Stimulated activated CD8-positive, alpha-beta memory T cell treated with anti-CD3 and anti-CD28 coated beads, Interleukin-4, amount 100 ng/mL, for 4 hours (primary cell): Measurements from ENCODE around the gene CORO6.
"Not testable (repeated sequence)": the region's sequence is repeated elsewhere in the genome, so short reads cannot be mapped to it uniquely, and the experiment has no call there.

ENCODE experiments used
- DNase-seq, 2 donors: peaks; one replicate each; pipeline ENCODE4 v3.0.0-alpha.2; 2020; ENCODE audit warnings: low read depth in 2 of 2, low spot score in 1 of 2

Gene CORO6

DNA sequence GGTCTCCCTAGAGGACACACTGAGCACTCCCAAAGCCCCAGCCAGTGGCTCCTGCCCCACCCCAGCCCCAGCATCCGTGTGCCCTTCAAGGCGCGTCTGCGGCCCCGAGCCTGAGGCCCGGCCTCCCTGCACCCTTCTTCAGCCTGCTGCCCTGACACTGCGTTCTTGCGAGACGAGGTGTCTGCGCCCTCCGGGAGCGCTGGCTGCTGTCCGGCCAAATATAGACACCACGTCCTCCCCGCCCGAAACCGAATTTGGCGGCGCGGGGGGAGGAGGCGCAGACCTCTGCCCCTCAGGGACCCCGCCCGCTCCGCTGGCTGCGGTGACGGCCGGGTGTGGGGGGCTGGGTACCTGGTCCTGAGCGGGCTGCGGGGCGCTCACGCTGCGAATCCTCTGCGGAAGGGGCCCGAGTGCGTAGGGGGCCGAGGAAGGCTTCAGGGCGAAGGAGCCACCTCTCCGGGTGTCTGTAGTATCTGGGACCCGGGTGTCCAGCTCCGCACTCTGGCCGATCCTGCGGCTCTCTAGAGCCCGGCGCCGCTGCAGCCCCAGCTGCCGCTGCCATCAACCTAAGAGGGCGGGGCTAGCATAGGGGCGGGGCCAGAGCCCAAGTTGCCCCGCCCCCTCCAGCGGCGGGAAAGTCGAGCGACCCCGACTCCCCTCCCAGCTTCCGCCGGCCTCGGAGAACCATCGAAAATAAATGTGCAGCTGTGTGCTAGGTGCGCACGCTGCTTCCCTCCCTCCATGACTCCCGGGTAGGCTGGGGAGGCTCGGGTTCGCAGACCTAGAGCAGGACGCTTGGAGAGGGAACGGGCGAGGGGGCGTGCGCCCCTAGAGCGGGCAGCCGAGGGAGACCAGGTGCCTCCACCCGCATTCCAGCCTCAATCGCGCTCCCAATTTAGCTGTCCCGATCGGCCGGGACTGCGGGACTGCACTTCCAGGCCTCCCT, at the start of gene CORO6:
CORO6 (minus strand) TSS at position 576 of the 946 bp plus-strand sequence. CDS start 1,491 bp downstream, outside the sequence.
- no peak for DNase-seq

DNA sequence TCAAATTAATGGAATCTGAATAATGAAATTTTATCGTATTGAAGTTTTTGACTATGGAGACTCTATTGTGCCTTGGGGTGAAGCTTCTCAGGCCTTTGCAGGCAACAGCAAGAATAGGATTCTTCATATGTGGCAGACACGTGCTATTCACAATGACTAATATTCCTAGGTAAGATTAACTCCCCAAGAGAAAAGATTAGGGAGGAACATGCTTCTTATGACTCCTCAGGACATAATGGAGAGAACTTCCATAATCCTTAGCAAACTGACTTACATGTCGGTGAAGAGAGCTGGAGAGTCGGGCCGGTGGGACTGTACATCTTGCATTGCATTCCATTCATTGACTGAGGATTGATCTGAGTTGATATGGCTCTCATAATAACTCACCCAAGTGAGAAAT, 48.9 kb upstream of the CORO6 start:
- no peak for DNase-seq

GRCh38 chr17:29669266-29669665, 46.6 kb upstream of the CORO6 start:
- no peak for DNase-seq

DNA sequence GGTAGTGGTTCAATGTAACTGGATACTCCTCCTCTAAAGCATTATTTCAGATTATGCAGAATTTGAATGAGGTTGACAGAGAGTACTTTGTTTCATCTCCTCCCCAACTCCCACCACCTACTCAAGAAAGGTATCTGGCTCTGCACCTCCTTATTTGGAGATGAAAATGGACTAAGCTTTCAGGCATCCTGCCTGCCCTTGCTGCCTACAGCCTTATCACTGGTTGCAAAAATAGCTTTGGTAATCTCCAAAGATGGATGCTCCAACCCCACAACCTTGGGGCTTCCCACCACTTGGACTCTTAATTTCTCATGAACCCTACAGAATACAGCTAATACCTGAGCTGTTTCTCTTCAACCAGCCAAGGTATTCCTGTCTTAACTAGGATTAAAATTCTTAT, 45.3 kb upstream of the CORO6 start:
- DNase-seq: no peak

DNA sequence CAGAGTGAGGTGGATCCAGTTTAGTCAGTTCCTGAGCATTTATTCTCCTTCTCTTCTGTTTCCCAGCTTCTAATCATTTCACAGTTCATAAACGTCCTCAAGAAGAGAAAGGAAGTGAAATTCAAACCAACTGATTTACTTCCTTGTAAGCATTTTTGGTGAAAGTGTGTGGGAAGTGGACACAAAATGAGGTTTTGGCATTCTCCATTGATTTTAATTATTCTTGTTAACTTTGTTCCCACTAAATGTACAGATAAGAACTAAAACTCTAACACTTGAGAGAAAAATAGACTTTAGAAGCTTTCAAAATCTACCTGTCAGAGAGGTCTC, 42.7 kb upstream of the CORO6 start:
- no peak for DNase-seq

DNA sequence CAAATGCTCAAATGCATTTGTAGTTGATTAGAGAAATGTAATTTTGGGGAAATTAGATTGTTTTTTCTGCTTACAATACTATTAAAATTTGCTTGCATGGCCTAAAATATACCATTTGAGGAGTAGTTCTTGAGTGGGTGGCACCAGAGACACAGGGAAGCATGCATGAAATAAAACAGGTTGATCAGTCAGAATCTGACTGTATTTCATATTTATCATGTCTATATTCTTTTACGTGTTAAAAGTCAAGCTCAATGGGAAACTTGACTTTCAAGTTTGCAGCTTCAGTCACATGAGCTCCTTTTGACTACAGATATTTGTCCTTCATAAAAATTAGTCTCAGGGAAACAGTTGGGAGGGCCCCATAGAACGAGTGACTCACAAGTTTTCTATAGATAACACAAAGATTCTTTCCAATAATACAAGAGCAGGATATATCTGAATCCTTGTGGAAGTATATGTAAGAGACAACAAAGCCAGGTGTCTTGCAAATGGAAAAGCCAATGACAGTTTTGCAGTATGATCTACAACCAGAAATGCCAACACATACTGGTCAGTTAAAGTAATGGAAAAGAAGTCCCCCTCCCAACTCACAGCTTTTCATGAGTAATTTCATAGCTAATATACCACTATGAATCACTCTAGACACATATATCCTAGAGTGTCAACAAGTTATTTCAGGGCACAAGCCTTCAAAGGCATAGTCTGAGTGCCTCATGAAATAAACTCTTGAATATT, 42.2 kb upstream of the CORO6 start:
- DNase-seq: no peak

DNA sequence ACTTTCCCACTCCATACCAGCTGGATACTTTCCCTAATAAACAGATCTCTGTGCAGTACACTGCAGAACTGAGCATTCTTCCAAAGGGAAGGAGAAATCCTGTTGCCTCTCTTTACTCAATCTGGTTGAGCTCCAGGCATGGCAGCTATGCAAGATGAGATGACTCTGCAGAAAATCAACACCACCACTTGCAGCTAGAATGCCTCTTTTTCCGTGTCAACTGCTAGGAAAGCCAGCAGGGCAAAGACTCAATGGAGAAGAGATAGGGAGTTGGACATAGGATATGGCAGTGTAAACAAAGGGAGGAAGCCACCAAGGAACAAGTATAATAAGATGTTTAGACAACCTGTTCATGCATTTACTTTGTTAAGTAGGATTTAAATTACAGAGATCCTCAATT, 40.4 kb upstream of the CORO6 start:
- DNase-seq: no peak

DNA sequence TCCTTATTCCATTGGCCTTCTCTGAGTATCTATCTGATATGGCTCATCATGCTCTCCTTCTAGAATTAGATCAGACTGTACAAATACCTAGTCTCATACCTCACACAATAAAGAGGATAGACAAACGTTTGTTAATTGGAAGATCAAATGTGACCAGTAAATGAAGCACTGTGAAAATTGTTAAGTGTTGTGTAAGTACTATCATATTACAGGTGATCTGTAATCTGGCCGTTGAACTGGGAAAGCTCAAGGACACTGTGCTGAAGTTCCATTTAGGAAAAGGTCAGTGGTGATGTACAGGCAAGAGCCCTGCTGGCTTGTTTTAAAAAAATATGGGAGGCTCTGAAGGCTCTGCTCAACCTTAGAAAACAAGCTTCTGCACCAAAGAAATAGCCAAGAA, 38.5 kb upstream of the CORO6 start:
- no peak for DNase-seq

DNA sequence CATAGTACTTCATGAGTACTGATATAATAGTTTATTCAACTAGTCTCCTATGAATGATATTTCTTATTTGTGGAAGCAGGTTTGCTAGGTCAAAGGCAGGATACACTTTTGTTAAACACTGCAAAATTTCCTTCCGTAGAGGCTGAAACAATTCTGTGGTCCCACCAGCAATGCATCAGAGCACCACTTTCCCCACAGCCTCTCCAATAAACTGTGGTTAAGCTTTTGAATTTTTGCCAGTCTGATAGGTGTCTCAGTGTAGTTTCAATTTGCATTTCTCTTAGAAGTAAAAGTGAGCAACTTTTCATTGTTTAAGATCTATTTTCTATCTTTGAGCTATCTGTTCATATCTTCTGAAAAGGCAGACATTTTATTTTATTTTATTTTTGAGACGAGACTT, 36.4 kb upstream of the CORO6 start:
- no peak for DNase-seq

DNA sequence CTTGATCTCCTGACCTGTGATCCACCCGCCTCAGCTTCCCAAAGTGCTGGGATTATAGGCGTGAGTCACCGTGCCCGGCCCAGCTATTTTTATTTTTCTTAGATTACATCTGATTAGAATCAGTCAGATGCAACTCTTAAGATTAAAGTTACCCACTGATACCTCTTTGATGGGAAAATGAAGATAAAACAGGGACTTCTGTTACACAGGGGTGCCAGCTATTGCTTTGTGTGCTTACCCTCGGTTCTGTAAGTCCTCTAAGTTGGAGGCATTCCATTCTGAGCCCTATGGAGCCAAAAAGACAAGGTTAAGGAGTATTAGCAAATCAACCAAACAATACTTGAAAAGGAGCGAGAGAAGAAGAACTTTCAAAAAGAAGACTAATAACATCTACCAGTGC, 32.6 kb upstream of the CORO6 start:
- DNase-seq: no peak

- no peak for DNase-seq
Observed at GRCh38 chr17:29653995-29654714, 31.4 kb upstream of the CORO6 start.

DNA sequence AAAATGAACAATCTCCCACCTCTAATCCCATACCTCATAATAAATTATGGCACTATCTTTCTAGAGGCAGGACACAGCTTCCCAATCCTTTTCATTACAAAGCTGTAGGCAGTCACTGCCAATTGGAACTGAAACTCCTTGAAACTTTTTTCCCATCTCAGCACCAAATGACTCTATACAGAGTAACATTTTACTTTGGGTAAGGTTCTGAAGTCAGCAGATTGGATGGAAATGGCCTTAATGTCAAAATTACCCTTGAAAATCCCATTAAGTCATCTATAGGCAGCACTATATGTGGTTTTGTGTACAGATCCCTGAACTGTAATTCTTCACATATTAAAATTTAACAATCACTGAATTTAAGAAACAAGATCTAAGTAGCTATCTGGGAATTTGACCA, 30.3 kb upstream of the CORO6 start:
- no peak for DNase-seq

DNA sequence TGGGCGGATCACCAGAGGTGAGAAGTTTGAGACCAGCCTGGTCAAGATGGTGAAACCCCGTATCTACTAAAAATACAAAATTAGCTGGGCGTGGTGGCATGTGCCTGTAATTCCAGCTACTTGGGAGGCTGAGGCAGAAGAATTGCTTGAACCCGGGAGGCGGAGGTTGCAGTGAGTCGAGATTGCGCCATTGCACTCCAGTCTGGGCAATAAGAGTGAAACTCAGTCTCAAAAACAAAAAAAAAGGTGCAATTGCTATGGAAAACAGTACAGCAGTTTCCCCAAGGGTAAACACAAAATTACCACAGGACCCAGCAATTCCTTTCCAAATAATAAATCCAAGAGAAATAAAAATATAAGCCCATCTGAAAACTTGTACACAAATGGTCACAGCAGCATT, 29.2 kb upstream of the CORO6 start:
- not testable (repeated sequence) for DNase-seq

DNA sequence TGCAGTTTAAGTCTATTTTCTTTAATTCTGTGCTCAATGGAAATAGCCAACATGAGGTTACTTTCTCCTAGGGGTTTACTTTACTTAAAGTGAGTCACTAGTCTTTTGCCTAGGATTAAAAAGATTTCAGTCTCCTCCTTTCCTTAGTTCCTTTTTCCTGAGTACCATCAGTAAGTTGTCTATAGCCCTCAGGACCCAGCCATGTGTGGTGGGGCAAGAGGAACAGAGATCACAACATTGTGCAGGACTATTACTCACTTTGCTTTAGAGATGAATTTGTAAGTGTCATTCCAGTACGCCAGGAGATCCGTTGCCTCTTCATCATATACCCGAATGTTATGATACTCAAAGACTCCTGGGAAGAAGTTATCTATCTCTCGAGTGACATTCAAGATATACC, 27.7 kb upstream of the CORO6 start:
- DNase-seq: no peak

DNA sequence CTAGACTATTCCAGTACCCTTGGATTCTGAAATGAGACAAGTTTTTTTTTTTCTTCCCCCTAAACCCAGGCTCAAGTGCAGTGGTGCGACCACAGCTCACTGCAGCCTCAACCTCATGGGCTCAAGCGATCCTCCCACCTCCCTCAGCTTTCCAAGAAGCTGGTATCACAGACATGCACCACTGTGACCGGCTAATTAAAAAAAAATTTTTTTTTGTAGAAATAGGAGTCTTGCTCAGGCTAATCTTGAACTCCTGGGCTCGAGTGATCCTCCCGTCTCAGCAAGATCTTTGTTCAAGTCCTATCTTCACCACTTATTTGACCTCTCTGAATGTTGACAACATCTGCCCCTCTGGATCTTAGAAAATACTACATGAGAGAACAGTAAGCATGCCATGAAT, 26.6 kb upstream of the CORO6 start:
- DNase-seq: no peak

- no peak for DNase-seq
Observed at GRCh38 chr17:29648005-29648404, 25.3 kb upstream of the CORO6 start.

- no peak for DNase-seq
Observed at GRCh38 chr17:29645515-29646051, 22.9 kb upstream of the CORO6 start.

- no peak for DNase-seq
Observed at GRCh38 chr17:29643817-29644160, 21.1 kb upstream of the CORO6 start.

DNA sequence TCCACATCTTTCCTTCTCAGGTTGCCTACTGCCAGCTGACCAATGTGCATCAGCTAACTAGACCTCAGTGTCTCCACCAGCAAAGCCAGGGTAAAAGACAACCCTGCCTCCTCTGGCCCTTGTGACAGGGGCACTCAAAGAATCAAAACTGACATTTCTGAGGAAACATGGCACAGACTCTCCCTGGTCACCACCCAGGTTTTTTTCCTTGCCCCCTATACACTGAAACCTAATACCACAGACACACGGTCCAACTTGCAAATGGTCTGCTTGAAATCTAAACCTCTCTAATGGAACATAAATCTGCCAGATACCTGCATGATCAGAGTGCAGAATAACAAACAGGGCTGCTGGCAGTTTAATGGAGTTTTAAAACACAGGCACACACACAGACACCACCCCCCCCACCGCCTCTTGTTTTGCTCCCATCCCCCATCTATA, 19.5 kb upstream of the CORO6 start:
- no peak for DNase-seq

- no peak for DNase-seq
Observed at GRCh38 chr17:29640981-29641642, 18.4 kb upstream of the CORO6 start.

GRCh38 chr17:29640413-29640812, 17.7 kb upstream of the CORO6 start:
- DNase-seq: no peak
